Heart left ventricle (tissue), 13 donors: ENCODE data around the gene ATXN7L1.

Experiments
- CTCF ChIP-seq, 12 donors: fragments of 200-600 bp; sonication (generic) in 4 of 12; IDR thresholded peaks; one replicate each; pipeline versions ENCODE4 v1.5.0 to v1.8.0; 2018 to 2022; ENCODE audit warnings: antibody characterized with exemption in 12 of 12, mild to moderate bottlenecking in 5 of 12
- POLR2A ChIP-seq, 2 donors: fragments of 450-650 bp; IDR thresholded peaks; one replicate each; pipeline ENCODE4 v1.6.1; 2017; ENCODE audit warnings: antibody characterized with exemption in 2 of 2, mild to moderate bottlenecking in 2 of 2, moderate library complexity in 2 of 2
- donor health status: ischemic (EF 13 %, LVEDD 7.1; RV severe dilation, severe dysfunction).
- donor health status: DM: no; HTN: yes; CAD: no.
- donor health status: DM: no; HTN: no; CAD: no.
- donor health status: ischemic (EF 25% LVEDD 6.9; RV normal size, moderate dysfunction).
- donor health status: ischemic (EF 25% LVEDD 5.7; RV mildly dilated, moderate dysfunction).
- donor health status: ischemic (EF 35%, LVEDD 5.7; RV mildly dilated, moderate dysfunction).
- donor health status: nonischemic (EF 11% LVEDD 7.7; RV severe dilation, severe dysfunction).
- donor health status: DM: yes; HTN: yes; CAD: no.
- donor health status: PGD.
- donor health status: ischemic (EF 29% LVEDD 5.4; RV normal size, mild dysfunction).
- donor health status: nonischemic (EF 23%, LVEDD 6.1; RV moderate dilation, normal function).

GRCh38 chr7:105769901-105770628 is 106.3 kb downstream of the ATXN7L1 start:
- TF ChIP-seq CTCF (IDR thresholded peaks at IDR 0.05), result no peak
- TF ChIP-seq POLR2A (IDR thresholded peaks at IDR 0.05), result no peak
